OCI-LY3 (cell line): Measurements from ENCODE around the gene QARS1.

Experiments used
- H2AFZ ChIP-seq: fragments of 200-600, 300-600 bp; shearing (Covaris generic); 2 replicates; pipeline ENCODE4 v1.6.0; 2014; ENCODE audit warnings: antibody characterized with exemption, low read depth, low read length
- H3K27ac ChIP-seq: fragments of 200-600, 300-600 bp; sonication (generic); 2 replicates; pipeline ENCODE4 v1.5.1; 2014; ENCODE audit warnings: mild to moderate bottlenecking, low read length, moderate library complexity, mixed read lengths
- H3K27me3 ChIP-seq: fragments of 200-600, 300-600 bp; sonication (generic); 2 replicates; pipeline ENCODE4 v1.6.1; 2014; ENCODE audit warnings: low read depth, low read length, mixed read lengths
- H3K36me3 ChIP-seq: fragments of 200-600, 300-600 bp; sonication (generic); replicated peaks from 2 replicates; pipeline ENCODE3; 2014; ENCODE audit warnings: low read depth, low read length, mixed read lengths
- H3K4me1 ChIP-seq: fragments of 300-600, 200-600 bp; sonication (generic); 2 replicates; pipeline ENCODE4 v1.6.1; 2014; ENCODE audit warnings: low read length, mixed read lengths
- H3K4me2 ChIP-seq: fragments of 200-600, 300-600 bp; sonication (generic); 2 replicates; pipeline ENCODE4 v1.6.1; 2014; ENCODE audit warnings: low read length, mixed read lengths
- H3K4me3 ChIP-seq: fragments of 300-600, 200-600 bp; sonication (generic); 2 replicates; pipeline ENCODE4 v1.5.1; 2014; ENCODE audit warnings: antibody characterized with exemption, mild to moderate bottlenecking, low read length, moderate library complexity
- H3K79me2 ChIP-seq: fragments of 300-600, 200-600 bp; shearing (Covaris generic); 2 replicates; pipeline ENCODE4 v1.6.1; 2014; ENCODE audit warnings: mild to moderate bottlenecking, low read length, mixed read lengths
- H3K9ac ChIP-seq: fragments of 300-600, 200-600 bp; shearing (Covaris generic); 2 replicates; pipeline ENCODE4 v1.6.0; 2014; ENCODE audit warnings: mild to moderate bottlenecking, low read length, moderate library complexity
- H3K9me3 ChIP-seq: fragments of 200-600, 300-600 bp; shearing (Covaris generic); 2 replicates; pipeline ENCODE4 v1.6.1; 2014; ENCODE audit warnings: low read length, mixed read lengths; ENCODE audit not compliant: insufficient read depth
- H4K20me1 ChIP-seq: fragments of 200-600, 300-600 bp; sonication (generic); 2 replicates; pipeline ENCODE4 v1.6.1; 2016; ENCODE audit warnings: low read length, mixed read lengths; ENCODE audit not compliant: insufficient read depth
- CTCF ChIP-seq: fragments of 200-600, 300-600 bp; sonication (generic); IDR thresholded peaks from 2 replicates; pipeline ENCODE4 v1.5.1; 2014; ENCODE audit warnings: antibody characterized with exemption, low read length, low read depth
- EZH2phosphoT487 ChIP-seq: fragments of 200-600 bp; shearing (Covaris generic); IDR thresholded peaks from 2 replicates; pipeline ENCODE4 v1.6.1; 2018; ENCODE audit warnings: antibody characterized with exemption, mixed run types, low read depth

The QARS1 gene

DNA sequence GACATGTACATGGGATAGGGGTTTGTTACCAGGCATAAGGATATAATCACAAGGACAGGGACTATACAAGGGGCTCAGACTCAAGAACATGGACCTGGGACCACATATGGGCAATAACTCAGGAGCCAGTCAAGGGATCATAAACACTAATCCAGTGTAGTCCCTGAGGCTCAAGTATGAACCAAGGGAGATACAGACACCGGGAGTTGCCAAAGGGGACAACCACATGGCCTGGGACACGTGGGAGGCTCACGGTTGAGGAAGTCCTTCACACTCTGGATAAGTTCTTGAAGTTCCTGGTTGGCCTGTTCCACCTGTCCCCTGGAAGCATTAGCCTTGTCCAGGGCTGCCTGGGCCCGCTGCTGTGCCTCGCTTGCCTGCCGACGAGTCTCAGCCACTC is 17.9 kb upstream of the QARS1 start:
- Histone ChIP-seq H3K36me3 (peaks cover 11% of the 10 kb centered on the region), H3K9me3 (no peaks in the 10 kb centered on the region), H3K4me2 (no peak overlapping the region), H3K4me1 (peaks cover 15% of the 10 kb centered on the region), H3K4me3 (no peak overlapping the region), H4K20me1 (no peaks in the 10 kb centered on the region), H3K79me2 (peaks cover 19% of the 10 kb centered on the region), H2AFZ (no peak overlapping the region), H3K9ac (no peak overlapping the region), H3K27me3 (no peaks in the 10 kb centered on the region), H3K27ac (no peak overlapping the region)
- TF ChIP-seq CTCF: no peak
- TF ChIP-seq EZH2phosphoT487: no peak

DNA sequence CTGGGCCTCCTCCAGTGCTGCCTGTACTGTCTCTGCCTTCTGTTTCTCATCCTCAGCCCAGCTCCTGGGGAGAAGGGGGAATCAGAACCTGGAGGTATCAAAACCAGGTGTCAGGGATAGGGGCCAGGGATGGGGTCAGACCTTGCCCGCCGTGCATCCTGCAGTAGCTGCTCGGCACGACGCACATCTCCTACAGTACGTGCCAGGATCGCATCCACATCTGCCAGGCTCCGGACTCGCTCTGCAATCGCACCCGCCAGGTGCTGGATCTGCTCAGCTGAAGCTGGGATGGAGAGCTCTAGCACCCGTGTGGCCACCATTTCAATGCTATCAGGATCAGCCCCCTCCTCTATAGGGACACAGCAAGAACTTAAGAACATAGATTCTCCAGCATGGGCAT is 17.5 kb upstream of the QARS1 start:
- no peak overlapping the region for H3K4me3 ChIP-seq

GRCh38 chr3:49121132-49121736 is 16.7 kb upstream of the QARS1 start:
- Histone ChIP-seq H3K4me1 (peaks cover 15% of the 10 kb centered on the region), H3K9ac (peak overlapping the region; percentile 92), H3K9me3 (no peaks in the 10 kb centered on the region), H3K36me3 (peaks cover 23% of the 10 kb centered on the region), H3K27ac (peak overlapping the region; percentile 81), H2AFZ (peak overlapping the region; percentile 58; the same call in 1 of the 2 replicates), H3K4me3 (peak overlapping the region; percentile 91), H3K27me3 (no peaks in the 10 kb centered on the region), H3K79me2 (peaks cover 19% of the 10 kb centered on the region), H3K4me2 (peak overlapping the region; percentile 97), H4K20me1 (no peaks in the 10 kb centered on the region)
- TF ChIP-seq CTCF (no peak), EZH2phosphoT487 (no peak)

More for the DNA sequence above, 17.5 kb upstream of the QARS1 start:
- no peaks in the 10 kb centered on the region for H4K20me1 ChIP-seq
- H3K27me3 ChIP-seq: no peaks in the 10 kb centered on the region
- H3K27ac ChIP-seq: no peak overlapping the region
- no peak overlapping the region for H2AFZ ChIP-seq
- H3K4me1 ChIP-seq: peaks cover 15% of the 10 kb centered on the region
- H3K9ac ChIP-seq: no peak overlapping the region
- no peak overlapping the region for H3K4me2 ChIP-seq
- TF ChIP-seq EZH2phosphoT487 (no peak), CTCF (no peak)
- no peaks in the 10 kb centered on the region for H3K9me3 ChIP-seq
- H3K36me3 ChIP-seq: peaks cover 15% of the 10 kb centered on the region
- peaks cover 19% of the 10 kb centered on the region for H3K79me2 ChIP-seq

DNA sequence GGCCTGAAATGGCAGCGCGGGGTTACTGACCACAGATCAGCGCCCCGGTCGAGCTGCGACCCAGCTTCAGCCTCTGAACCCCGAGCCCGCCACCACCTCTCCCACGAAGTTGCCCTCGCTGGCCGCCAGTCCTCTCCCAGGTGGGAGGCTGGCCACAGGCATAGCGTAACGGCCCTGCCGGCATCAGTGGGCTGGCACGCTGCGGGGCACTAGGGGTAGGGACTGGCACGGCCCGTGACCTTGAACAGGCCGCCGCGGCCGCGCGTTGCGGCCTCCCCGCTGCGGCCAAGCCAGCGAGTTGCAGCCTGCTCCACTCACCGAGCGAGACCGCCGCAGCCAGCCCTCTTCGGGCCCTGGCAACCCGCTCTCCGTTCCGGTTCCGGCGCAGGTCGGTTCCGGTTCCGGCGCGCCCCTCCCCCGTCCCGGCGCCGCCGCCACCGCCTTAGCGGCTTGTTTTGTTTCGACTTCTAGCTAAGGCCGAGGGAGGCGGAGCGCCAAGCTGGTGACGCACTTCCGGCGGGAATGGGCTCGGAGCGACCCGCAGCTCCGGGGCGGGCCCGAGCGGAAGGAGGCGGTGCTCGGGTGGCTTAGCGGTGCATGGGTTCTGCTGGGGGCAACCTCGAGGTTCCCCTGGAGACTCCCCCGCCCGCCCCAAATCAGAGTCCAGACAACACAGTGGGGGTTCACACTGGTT is 16.0 kb upstream of the QARS1 start, which contains the start of gene USP19:
TSS of gene USP19 (minus strand) at position 386 of the 694 bp plus-strand sequence. CDS start 1,678 bp downstream, outside the sequence.
- peak within 1 kb of the TSS; percentile 91 for H3K4me3 ChIP-seq
- H4K20me1 ChIP-seq: no peaks in the 10 kb centered on the region
- peaks cover 29% of the 10 kb centered on the region for H3K36me3 ChIP-seq
- H3K9ac ChIP-seq: peak within 1 kb of the TSS; percentile 92
- H3K79me2 ChIP-seq: peaks cover 19% of the 10 kb centered on the region
- peak within 1 kb of the TSS; percentile 97 for H3K4me2 ChIP-seq
- no peaks in the 10 kb centered on the region for H3K9me3 ChIP-seq
- H2AFZ ChIP-seq: peak within 1 kb of the TSS; percentile 58; the same call in 1 of the 2 replicates
- no peaks in the 10 kb centered on the region for H3K27me3 ChIP-seq
- TF ChIP-seq CTCF (no peak), EZH2phosphoT487 (no peak)
- H3K27ac ChIP-seq: peak within 1 kb of the TSS; percentile 81
- H3K4me1 ChIP-seq: peaks cover 15% of the 10 kb centered on the region
